Sigmoid colon (tissue), 3 donors: ENCODE measurements around the gene PACRG.

Experiments used
- CTCF ChIP-seq, 4 experiments: fragments of 450-650 bp in 3 of 4; fragments of 200-600 bp in 1 of 4; IDR thresholded peaks; one replicate each; pipeline ENCODE4 v1.5.1; 2016 to 2019; ENCODE audit warnings: antibody characterized with exemption in 4 of 4, mild to moderate bottlenecking in 3 of 4, moderate library complexity in 2 of 4
- POLR2A ChIP-seq, 2 donors: fragments of 450-650 bp; IDR thresholded peaks; one replicate each; pipeline ENCODE4 v1.6.1; 2016; ENCODE audit warnings: antibody characterized with exemption in 2 of 2, mild to moderate bottlenecking in 2 of 2, moderate library complexity in 2 of 2

- TF ChIP-seq CTCF (IDR thresholded peaks at IDR 0.05) (no peak), POLR2A (IDR thresholded peaks at IDR 0.05) (no peak)
These were observed 405.2 kb downstream of the PACRG start for GRCh38 chr6:163133017-163133416.
